ENCODE measurements around the gene SDK2.
A peak's percentile ranks its signal among the peaks of the same experiment; 100 is the strongest.

DNA sequence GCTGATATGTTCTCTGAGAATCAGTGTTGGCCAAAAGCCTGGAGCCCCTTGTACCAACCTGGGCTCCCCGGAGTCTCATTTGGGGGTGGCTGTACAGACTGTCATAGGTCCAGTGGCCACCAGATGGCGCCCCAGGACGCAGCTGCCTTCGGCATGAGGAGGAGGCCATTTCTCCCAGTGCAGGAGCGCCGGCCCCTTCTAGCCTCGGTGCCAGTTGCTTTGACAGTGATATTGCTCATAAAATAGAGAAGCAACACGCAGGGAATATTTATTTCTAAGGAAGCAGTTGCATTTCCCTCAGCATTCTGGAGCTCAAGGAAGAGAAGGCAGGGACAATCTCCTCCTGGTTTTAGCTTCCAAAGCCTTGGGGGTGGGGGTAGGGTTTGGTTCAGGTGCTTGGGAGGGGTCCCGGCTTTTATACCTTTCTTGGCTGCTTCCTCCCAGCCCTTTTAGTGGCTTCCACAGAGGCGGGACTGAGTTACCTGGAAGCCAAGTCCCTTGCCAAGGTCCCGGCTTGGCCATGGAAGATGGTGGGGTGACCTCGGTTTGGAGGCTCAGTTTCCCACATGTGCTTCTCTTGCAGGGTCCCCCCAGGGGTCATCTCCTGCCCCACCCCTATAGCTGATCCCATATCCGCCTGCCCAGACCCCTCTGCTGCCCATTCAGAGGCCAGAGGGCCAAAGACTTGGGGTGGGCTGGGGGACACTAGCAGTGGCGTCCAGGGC lies 214.6 kb downstream of the SDK2 start:
- TF ChIP-seq, protein P1, sequence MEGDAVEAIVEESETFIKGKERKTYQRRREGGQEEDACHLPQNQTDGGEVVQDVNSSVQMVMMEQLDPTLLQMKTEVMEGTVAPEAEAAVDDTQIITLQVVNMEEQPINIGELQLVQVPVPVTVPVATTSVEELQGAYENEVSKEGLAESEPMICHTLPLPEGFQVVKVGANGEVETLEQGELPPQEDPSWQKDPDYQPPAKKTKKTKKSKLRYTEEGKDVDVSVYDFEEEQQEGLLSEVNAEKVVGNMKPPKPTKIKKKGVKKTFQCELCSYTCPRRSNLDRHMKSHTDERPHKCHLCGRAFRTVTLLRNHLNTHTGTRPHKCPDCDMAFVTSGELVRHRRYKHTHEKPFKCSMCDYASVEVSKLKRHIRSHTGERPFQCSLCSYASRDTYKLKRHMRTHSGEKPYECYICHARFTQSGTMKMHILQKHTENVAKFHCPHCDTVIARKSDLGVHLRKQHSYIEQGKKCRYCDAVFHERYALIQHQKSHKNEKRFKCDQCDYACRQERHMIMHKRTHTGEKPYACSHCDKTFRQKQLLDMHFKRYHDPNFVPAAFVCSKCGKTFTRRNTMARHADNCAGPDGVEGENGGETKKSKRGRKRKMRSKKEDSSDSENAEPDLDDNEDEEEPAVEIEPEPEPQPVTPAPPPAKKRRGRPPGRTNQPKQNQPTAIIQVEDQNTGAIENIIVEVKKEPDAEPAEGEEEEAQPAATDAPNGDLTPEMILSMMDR (conservative IDR thresholded peaks at IDR 0.05 in 1 of 2, IDR thresholded peaks at IDR 0.05 in 1 of 2; ENCODE audit: extremely low read depth in 1 of 2, insufficient read depth in 1 of 2, low read depth in 1 of 2, low read length in 2 of 2) = peak; percentile 91 to 96
- TF ChIP-seq EZH2 (IDR thresholded peaks at IDR 0.05; ENCODE audit: borderline replicate concordance, low read length) = no peak
